ENCODE results near the gene PAPPA2. TPM values are rescaled to one million over a fixed set of nuclear protein-coding genes. Genes with fewer than 3 reads are reported as not detected.

Gene PAPPA2
- total and polyA plus RNA-seq, 9 of the 15 experiments (the other 6 are each of a cell fraction or from before 2014, with no cell fraction given) = 0.01 to 0.15 (median 0.05) TPM; not detected in 2

GRCh38 chr1:176696689-176697088 is 233.7 kb downstream of the PAPPA2 start:
- in situ Hi-C loops (cut with MboI) (no loop called here), intact Hi-C loops (cut with micrococcal nuclease) (no loop called here)
- ATAC-seq (no peak), DNase-seq (ENCODE audit: extremely low read depth in 1 of 4, low spot score in 3 of 4) (no peak), FAIRE-seq (no peak)
- H3K9me3 ChIP-seq (replicated peaks; ENCODE audit: control insufficient read depth, insufficient read depth, low read depth, low read length) = no peaks in the 10 kb centered on the region
- no peak overlapping the region for H3K4me2 ChIP-seq (ENCODE audit: insufficient read depth, low read length)
- H3K79me2 ChIP-seq (ENCODE audit: control insufficient read depth, insufficient read depth, low read length) = no peaks in the 10 kb centered on the region
- H3K36me3 ChIP-seq (ENCODE audit: control insufficient read depth, insufficient read depth, low read length) = no peaks in the 10 kb centered on the region
- no peaks in the 10 kb centered on the region for H4K20me1 ChIP-seq (replicated peaks; ENCODE audit: control insufficient read depth, insufficient read depth, low read length)
- no peaks in the 10 kb centered on the region; a peak in 1 of 5 replicates for H3K4me1 ChIP-seq (replicated peaks in 1 of 2; ENCODE audit: control insufficient read depth in 2 of 2, insufficient read depth in 2 of 2, low read length in 2 of 2)
- no TSS peak for BruUV-seq (replicated peaks)
- H3K27me3 ChIP-seq (ENCODE audit: control insufficient read depth in 2 of 2, insufficient read depth in 2 of 2, low read length in 2 of 2) = peaks cover 3 to 7% of the 10 kb centered on the region in 2 experiments; a peak in 2 of 5 replicates
- ChIA-PET POLR2A (no interaction called here), CTCF (ENCODE audit: low intra/inter-chr PET ratio) (no interaction called here)
- no peaks in the 10 kb centered on the region for H3K9me1 ChIP-seq (ENCODE audit: control insufficient read depth, insufficient read depth, low read length)
- no peak overlapping the region for H3K27ac ChIP-seq (ENCODE audit: extremely low read depth, low read depth, low read length)
- H3K4me3 ChIP-seq = no peak overlapping the region
- 0% methylated on average over 1 of the region's 1 CpG for WGBS (ENCODE audit: insufficient coverage, low coverage, missing lambda C conversion rate)
- H3K9ac ChIP-seq (ENCODE audit: insufficient read depth in 1 of 2, low read depth in 2 of 2, low read length in 2 of 2) = no peak overlapping the region
- no peak for TF ChIP-seq ZKSCAN1 (IDR thresholded peaks at IDR 0.05; ENCODE audit: low read depth, low read length)
- TF ChIP-seq MTA1 (IDR thresholded peaks at IDR 0.05; ENCODE audit: borderline replicate concordance) = no peak
- H2AFZ ChIP-seq (ENCODE audit: low read depth, low read length) = no peak overlapping the region

- Histone ChIP-seq H3K4me3 (no peak overlapping the region), H3K4me1 (replicated peaks in 1 of 2; ENCODE audit: control insufficient read depth in 2 of 2, insufficient read depth in 2 of 2, low read length in 2 of 2) (no peaks in the 10 kb centered on the region; a peak in 1 of 5 replicates), H3K27ac (ENCODE audit: extremely low read depth, low read depth, low read length) (no peak overlapping the region), H4K20me1 (replicated peaks; ENCODE audit: control insufficient read depth, insufficient read depth, low read length) (no peaks in the 10 kb centered on the region), H3K27me3 (ENCODE audit: control insufficient read depth in 2 of 2, insufficient read depth in 2 of 2, low read length in 2 of 2) (peaks cover 0 to 7% of the 10 kb centered on the region in 2 experiments; a peak in 2 of 5 replicates), H3K4me2 (ENCODE audit: insufficient read depth, low read length) (no peak overlapping the region), H3K9ac (ENCODE audit: insufficient read depth in 1 of 2, low read depth in 2 of 2, low read length in 2 of 2) (no peak overlapping the region), H3K36me3 (ENCODE audit: control insufficient read depth, insufficient read depth, low read length) (no peaks in the 10 kb centered on the region), H2AFZ (ENCODE audit: low read depth, low read length) (no peak overlapping the region), H3K9me1 (ENCODE audit: control insufficient read depth, insufficient read depth, low read length) (no peaks in the 10 kb centered on the region), H3K9me3 (replicated peaks; ENCODE audit: control insufficient read depth, insufficient read depth, low read depth, low read length) (no peaks in the 10 kb centered on the region), H3K79me2 (ENCODE audit: control insufficient read depth, insufficient read depth, low read length) (no peaks in the 10 kb centered on the region)
- intact Hi-C loops (cut with micrococcal nuclease) (no loop called here), in situ Hi-C loops (cut with MboI) (no loop called here)
- CTCF ChIA-PET (ENCODE audit: low intra/inter-chr PET ratio) = no interaction called here
- no TSS peak for BruUV-seq (replicated peaks)
- no peak for FAIRE-seq
- no peak for DNase-seq (ENCODE audit: extremely low read depth in 1 of 4, low spot score in 3 of 4)
- POLR2A ChIA-PET = no interaction called here
- 0% methylated on average over 2 of the region's 2 CpGs for WGBS (ENCODE audit: insufficient coverage, low coverage, missing lambda C conversion rate)
- no peak for ATAC-seq
- TF ChIP-seq EP400 (IDR thresholded peaks at IDR 0.05) (no peak), FOXO4 (CRISPR knock-in tag; IDR thresholded peaks at IDR 0.05) (no peak), CXXC5 (CRISPR knock-in tag; IDR thresholded peaks at IDR 0.05) (no peak), HNRNPK (IDR thresholded peaks at IDR 0.05; ENCODE audit: low read depth, low read length, poor library complexity, severe bottlenecking) (no peak), ZMIZ1 (IDR thresholded peaks at IDR 0.05; ENCODE audit: low read depth in 2 of 2, low read length in 2 of 2) (no peak), NELFE (IDR thresholded peaks at IDR 0.05; ENCODE audit: insufficient read depth, insufficient read length) (no peak), ZNF274 (IDR thresholded peaks at IDR 0.05; ENCODE audit: borderline replicate concordance, low read depth, low read length) (no peak), RAD21 (CRISPR knock-in tag; conservative IDR thresholded peaks at IDR 0.05 in 1 of 2, IDR thresholded peaks at IDR 0.05 in 1 of 2) (no peak), RBM14 (IDR thresholded peaks at IDR 0.05; ENCODE audit: borderline replicate concordance, insufficient read depth, low read depth, low read length) (no peak)
Observed at GRCh38 chr1:176699821-176700220, 236.8 kb downstream of the PAPPA2 start.
